H1 (cell line): ENCODE measurements around the gene CPT2. TPM values are rescaled to one million over a fixed set of nuclear protein-coding genes. Genes with fewer than 3 reads are reported as not detected.

ENCODE experiments used
- BACH1 ChIP-seq: IDR thresholded peaks from 2 replicates; pipeline ENCODE4 v1.6.1; 2012; ENCODE audit warnings: low read length, improper control_type of control experiment
- CBX8 ChIP-seq: fragments of 300-800, 300-1000 bp; sonication (generic); IDR thresholded peaks from 2 replicates; pipeline ENCODE4 v1.7.1; 2016; ENCODE audit warnings: low read depth, low read length, borderline replicate concordance
- HDAC2 ChIP-seq, 2 experiments: fragments of 300-600 bp in 1 of 2; sonication (generic) in 1 of 2; IDR thresholded peaks; 2 replicates each; pipeline ENCODE4 v1.6.1; 2011 to 2012; ENCODE audit warnings: low read depth in 2 of 2, low read length in 2 of 2, mild to moderate bottlenecking in 2 of 2, moderate library complexity in 2 of 2, borderline replicate concordance in 1 of 2, inconsistent platforms in 1 of 2
- MAFK ChIP-seq: IDR thresholded peaks from 2 replicates; pipeline ENCODE4 v1.6.1; 2012; ENCODE audit warnings: low read depth, mild to moderate bottlenecking, improper control_type of control experiment, low read length
- POLR2A ChIP-seq, 2 experiments: IDR thresholded peaks; 1 replicate in 1 of 2; 2 replicates in 1 of 2; pipeline ENCODE4 v1.6.1; 2011; ENCODE audit warnings: low read depth in 2 of 2, low read length in 2 of 2, mild to moderate bottlenecking in 2 of 2; ENCODE audit errors: control extremely low read depth in 1 of 2
- SP4 ChIP-seq: IDR thresholded peaks from 2 replicates; pipeline ENCODE4 v1.6.1; 2012; ENCODE audit warnings: low read length, inconsistent platforms
- USF2 ChIP-seq: IDR thresholded peaks from 2 replicates; pipeline ENCODE4 v1.6.1; 2011; ENCODE audit warnings: low read length, improper control_type of control experiment
- ZNF274 ChIP-seq: IDR thresholded peaks from 2 replicates; pipeline ENCODE4 v1.7.0; 2012; ENCODE audit warnings: low read length, borderline replicate concordance; ENCODE audit errors: extremely low read depth
- polyA plus RNA-seq, 7 experiments: library from polyadenylated mRNA; depleted of rRNA in 3 of 7; stranded (reverse) in 5 of 7; unstranded in 2 of 7; fragments of >200 nt in 5 of 7; fragments of 200-250 nt in 2 of 7; gene quantifications; 1 replicate in 5 of 7; 2 replicates in 1 of 7; 4 replicates in 1 of 7; pipeline versions ENCODE4 v1.2.1 to v1.2.3, GENCODE V29; 2011 to 2013; ENCODE audit warnings: missing spikeins in 2 of 7, mixed read lengths in 2 of 7
- total RNA-seq: library from RNA; stranded (reverse); fragmentation: NEBNext Ultra II Directional; extraction: Animal tissue kit (Norgen Biotek cat#: 25700); gene quantifications from 2 replicates; pipeline ENCODE4 v1.2.1, GENCODE V29; 2021

The CPT2 gene
- total and polyA plus RNA-seq, 2 of the 8 experiments (the other 6 are each of a cell fraction or from before 2014, with no cell fraction given) = 23.9 to 25.5 TPM

GRCh38 chr1:53166912-53167311 is 29.7 kb upstream of the CPT2 start (continued):
- TF ChIP-seq BACH1 (no peak), CBX8 (no peak), ZNF274 (no peak), HDAC2 (IDR thresholded peaks at IDR 0.05; ENCODE audit: borderline replicate concordance in 1 of 2, low read depth in 2 of 2, low read length in 2 of 2) (no peak), MAFK (no peak), USF2 (no peak), SP4 (no peak), POLR2A (IDR thresholded peaks at IDR 0.05; ENCODE audit: control extremely low read depth in 1 of 2, low read depth in 2 of 2, low read length in 2 of 2) (no peak)
